Neural progenitor cell (in vitro differentiated cells): ENCODE measurements around the gene CBR3.

Source experiments
- EZH2phosphoT487 ChIP-seq: fragments of 200-600 bp; sonication (generic); IDR thresholded peaks from 2 replicates; pipeline ENCODE4 v1.6.1; 2017; ENCODE audit warnings: antibody characterized with exemption
- TF ChIP-seq, protein P1 (sequence below): fragments of 200-600 bp; sonication (generic); IDR thresholded peaks from 2 replicates; pipeline ENCODE4 v1.5.1; 2017; ENCODE audit warnings: antibody characterized with exemption, mild to moderate bottlenecking

DNA sequence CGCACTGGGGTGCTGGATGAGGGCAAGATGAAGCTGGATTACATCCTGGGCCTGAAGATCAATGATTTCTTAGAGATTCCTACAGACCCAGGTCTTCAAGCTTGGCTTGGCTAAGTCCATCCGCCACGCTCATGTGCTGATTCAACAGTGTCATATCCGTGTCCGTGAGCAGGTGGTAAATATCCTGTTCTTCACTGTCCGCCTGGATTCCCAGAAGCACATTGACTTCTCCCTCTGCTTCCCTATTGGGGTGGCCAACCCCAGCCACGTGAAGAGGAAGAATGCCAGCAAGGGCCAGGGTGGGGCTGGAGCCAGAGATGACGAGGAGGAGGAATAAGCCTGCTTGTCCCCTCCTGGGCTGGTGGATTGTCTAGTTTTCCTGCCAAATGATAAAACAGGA lies 2.2 kb upstream of the CBR3 start:
- TF ChIP-seq, protein P1, sequence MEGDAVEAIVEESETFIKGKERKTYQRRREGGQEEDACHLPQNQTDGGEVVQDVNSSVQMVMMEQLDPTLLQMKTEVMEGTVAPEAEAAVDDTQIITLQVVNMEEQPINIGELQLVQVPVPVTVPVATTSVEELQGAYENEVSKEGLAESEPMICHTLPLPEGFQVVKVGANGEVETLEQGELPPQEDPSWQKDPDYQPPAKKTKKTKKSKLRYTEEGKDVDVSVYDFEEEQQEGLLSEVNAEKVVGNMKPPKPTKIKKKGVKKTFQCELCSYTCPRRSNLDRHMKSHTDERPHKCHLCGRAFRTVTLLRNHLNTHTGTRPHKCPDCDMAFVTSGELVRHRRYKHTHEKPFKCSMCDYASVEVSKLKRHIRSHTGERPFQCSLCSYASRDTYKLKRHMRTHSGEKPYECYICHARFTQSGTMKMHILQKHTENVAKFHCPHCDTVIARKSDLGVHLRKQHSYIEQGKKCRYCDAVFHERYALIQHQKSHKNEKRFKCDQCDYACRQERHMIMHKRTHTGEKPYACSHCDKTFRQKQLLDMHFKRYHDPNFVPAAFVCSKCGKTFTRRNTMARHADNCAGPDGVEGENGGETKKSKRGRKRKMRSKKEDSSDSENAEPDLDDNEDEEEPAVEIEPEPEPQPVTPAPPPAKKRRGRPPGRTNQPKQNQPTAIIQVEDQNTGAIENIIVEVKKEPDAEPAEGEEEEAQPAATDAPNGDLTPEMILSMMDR, result no peak
- TF ChIP-seq EZH2phosphoT487, result no peak
